8988T (cell line): Measurements from ENCODE around the gene ST3GAL3.
A peak's percentile ranks its signal among the peaks of the same experiment; 100 is the strongest.

Source experiments
- DNase-seq: peaks from one replicate; pipeline ENCODE4 v3.0.0; 2011

The ST3GAL3 gene

GRCh38 chr1:43925846-43926245 lies 218.5 kb downstream of the ST3GAL3 start:
- DNase-seq, result no peak

- peak; percentile 39 for DNase-seq
These were observed 223.0 kb downstream of the ST3GAL3 start for GRCh38 chr1:43930168-43930948.

- no peak for DNase-seq
These were observed 223.6 kb downstream of the ST3GAL3 start for GRCh38 chr1:43930949-43931275.

- DNase-seq, result no peak
These were observed 224.7 kb downstream of the ST3GAL3 start for GRCh38 chr1:43931711-43932660.

- DNase-seq, result peak; percentile 31
These were observed 225.6 kb downstream of the ST3GAL3 start for GRCh38 chr1:43932786-43933385.

- peak; percentile 28 for DNase-seq
These were observed 226.2 kb downstream of the ST3GAL3 start, which contains the start of gene ARTN for GRCh38 chr1:43933386-43934100. Gene ARTN, plus strand, starts transcription at chr1:43933801. Its CDS starts 1,856 bp downstream, at chr1:43935657.

- peak; percentile 88 for DNase-seq
These were observed 227.0 kb downstream of the ST3GAL3 start for GRCh38 chr1:43934101-43934985.

GRCh38 chr1:43934986-43935324 lies 227.6 kb downstream of the ST3GAL3 start:
- no peak for DNase-seq

GRCh38 chr1:43935711-43936427 lies 228.5 kb downstream of the ST3GAL3 start:
- DNase-seq, result no peak

- peak; percentile 62 for DNase-seq
These were observed 229.3 kb downstream of the ST3GAL3 start for GRCh38 chr1:43936431-43937151.

GRCh38 chr1:43937179-43937865 lies 230.0 kb downstream of the ST3GAL3 start:
- no peak for DNase-seq

GRCh38 chr1:43938383-43938782 lies 231.0 kb downstream of the ST3GAL3 start:
- no peak for DNase-seq

- DNase-seq, result no peak
These were observed 231.7 kb downstream of the ST3GAL3 start for GRCh38 chr1:43938892-43939587.

- DNase-seq, result no peak
These were observed 235.1 kb downstream of the ST3GAL3 start for GRCh38 chr1:43942411-43942810.

GRCh38 chr1:43944860-43945259 lies 237.5 kb downstream of the ST3GAL3 start:
- DNase-seq, result no peak

- no peak for DNase-seq
These were observed 238.4 kb downstream of the ST3GAL3 start for GRCh38 chr1:43945674-43946235.

- peak; percentile 94 for DNase-seq
These were observed 239.1 kb downstream of the ST3GAL3 start, which contains the start of gene IPO13 for GRCh38 chr1:43946236-43947060. Gene IPO13, plus strand, starts transcription at chr1:43946950. Its CDS starts 651 bp downstream, at chr1:43947601.
